MCF 10A (cell line): ENCODE data around the gene ROBO3. TPM values are rescaled to one million over a fixed set of nuclear protein-coding genes. Genes with fewer than 3 reads are reported as not detected.

Experiments
- BruUV-seq: library from RNA; stranded (reverse); fragments of 400-500 nt; replicated peaks from 2 replicates; lab custom pipeline; 2021; lab: Mats Ljungman, UMichigan
- CTCF ChIA-PET: fragments of 300-600 bp; sonication (Branson Sonifier 250); formaldehyde crosslinking; extraction: SDS; loops from one replicate; lab custom pipeline; 2021; ENCODE audit warnings: antibody characterized with exemption, inconsistent platforms; lab: Yijun Ruan, JAX
- POLR2A ChIA-PET: fragments of 300-600, 350-650 bp; sonication (Branson Sonifier 250); formaldehyde crosslinking; extraction: SDS; loops from one replicate; lab custom pipeline; 2020; ENCODE audit warnings: antibody characterized with exemption, inconsistent platforms; lab: Yijun Ruan, JAX
- DNase-seq: peaks from one replicate; pipeline ENCODE4 v3.0.0-alpha.2; 2018; ENCODE audit not compliant: unreplicated experiment
- H3K27ac Mint-ChIP-seq: one replicate; pipeline ENCODE4 v1.8.0; 2022; ENCODE audit warnings: mild to moderate bottlenecking, low read depth, mixed read lengths; ENCODE audit not compliant: unreplicated experiment
- H3K27me3 Mint-ChIP-seq: one replicate; pipeline ENCODE4 v1.8.0; 2022; ENCODE audit warnings: mixed read lengths; ENCODE audit not compliant: insufficient read depth, unreplicated experiment
- H3K36me3 Mint-ChIP-seq: one replicate; pipeline ENCODE4 v1.8.0; 2022; ENCODE audit warnings: mild to moderate bottlenecking, moderate library complexity, mixed read lengths; ENCODE audit not compliant: insufficient read depth, unreplicated experiment
- H3K4me1 Mint-ChIP-seq: one replicate; pipeline ENCODE4 v1.8.0; 2022; ENCODE audit warnings: mixed read lengths; ENCODE audit not compliant: insufficient read depth, unreplicated experiment
- H3K4me3 Mint-ChIP-seq: one replicate; pipeline ENCODE4 v1.8.0; 2022; ENCODE audit warnings: mild to moderate bottlenecking, moderate library complexity, mixed read lengths; ENCODE audit not compliant: unreplicated experiment
- H3K9me3 Mint-ChIP-seq: one replicate; pipeline ENCODE4 v1.8.0; 2022; ENCODE audit warnings: mixed read lengths; ENCODE audit not compliant: unreplicated experiment
- intact Hi-C: fragments of 100-400 bp; cut with micrococcal nuclease; formaldehyde crosslinking; loops from 2 replicates; pipeline ENCODE4 v1.14.1; 2022
- total RNA-seq: library from RNA; stranded (reverse); gene quantifications from 2 replicates; pipeline ENCODE4 v1.2.3, GENCODE V29; 2022
- TF ChIP-seq, protein P1 (sequence below): fragments of 200-600 bp; IDR thresholded peaks from one replicate; pipeline ENCODE4 v1.8.0; 2022; ENCODE audit warnings: antibody characterized with exemption, mild to moderate bottlenecking; ENCODE audit not compliant: unreplicated experiment

ROBO3 gene
- total RNA-seq, 1 experiment from 2014 or later = 117 TPM

DNA sequence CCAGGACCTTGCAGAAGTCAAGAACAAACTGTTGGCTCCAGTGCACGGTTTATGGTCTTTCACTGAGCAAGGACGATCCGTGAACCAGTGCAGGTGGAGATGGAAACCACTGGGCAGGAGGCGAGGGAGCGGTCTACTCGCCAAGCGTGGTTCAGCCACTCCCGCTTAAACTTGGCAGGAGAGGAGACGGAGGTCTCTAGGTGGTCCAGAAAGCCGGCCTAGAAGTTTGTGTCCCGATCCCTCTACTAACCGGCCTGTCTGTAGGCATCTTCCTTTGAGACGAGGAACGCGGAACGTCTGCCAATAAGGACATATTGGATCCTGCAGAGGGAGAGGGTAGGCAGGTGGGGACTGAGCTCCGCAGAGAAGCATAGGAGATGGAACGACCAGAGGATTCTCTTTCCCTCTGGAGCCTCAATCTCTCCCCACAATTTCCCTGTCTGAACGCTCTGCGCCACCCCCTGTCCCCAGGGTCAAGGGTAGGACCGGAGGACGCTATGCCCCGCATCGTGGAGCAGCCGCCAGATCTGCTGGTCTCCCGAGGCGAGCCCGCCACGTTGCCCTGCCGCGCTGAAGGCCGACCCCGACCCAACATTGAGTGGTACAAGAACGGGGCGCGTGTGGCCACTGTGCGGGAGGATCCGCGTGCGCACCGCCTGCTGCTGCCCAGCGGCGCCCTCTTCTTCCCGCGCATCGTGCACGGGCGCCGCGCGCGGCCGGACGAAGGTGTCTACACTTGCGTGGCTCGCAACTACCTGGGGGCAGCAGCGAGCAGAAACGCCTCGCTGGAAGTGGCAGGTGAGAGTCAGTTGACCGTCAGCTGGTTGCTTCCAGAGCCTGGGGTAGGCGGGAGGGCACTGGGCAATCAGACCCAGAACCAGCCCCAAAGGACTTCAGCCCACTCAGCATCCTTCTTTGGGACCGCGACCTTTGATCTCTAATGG lies 3.4 kb downstream of the ROBO3 start:
- no TSS peak for BruUV-seq
- Mint-ChIP-seq H3K4me3 (no peak overlapping the region), H3K9me3 (no peaks in the 10 kb centered on the region), H3K27ac (no peak overlapping the region), H3K36me3 (no peaks in the 10 kb centered on the region), H3K4me1 (no peaks in the 10 kb centered on the region), H3K27me3 (peaks cover 85% of the 10 kb centered on the region)
- ChIA-PET POLR2A (no interaction called here), CTCF (interaction anchor here (0.6 to 0.7 kb wide), 3 partner anchors 35 to 421 kb away, joined by 3 to 6 read pairs (median 4); no protein-coding TSS in a partner anchor)
- intact Hi-C loops = no loop called here
- TF ChIP-seq, protein P1, sequence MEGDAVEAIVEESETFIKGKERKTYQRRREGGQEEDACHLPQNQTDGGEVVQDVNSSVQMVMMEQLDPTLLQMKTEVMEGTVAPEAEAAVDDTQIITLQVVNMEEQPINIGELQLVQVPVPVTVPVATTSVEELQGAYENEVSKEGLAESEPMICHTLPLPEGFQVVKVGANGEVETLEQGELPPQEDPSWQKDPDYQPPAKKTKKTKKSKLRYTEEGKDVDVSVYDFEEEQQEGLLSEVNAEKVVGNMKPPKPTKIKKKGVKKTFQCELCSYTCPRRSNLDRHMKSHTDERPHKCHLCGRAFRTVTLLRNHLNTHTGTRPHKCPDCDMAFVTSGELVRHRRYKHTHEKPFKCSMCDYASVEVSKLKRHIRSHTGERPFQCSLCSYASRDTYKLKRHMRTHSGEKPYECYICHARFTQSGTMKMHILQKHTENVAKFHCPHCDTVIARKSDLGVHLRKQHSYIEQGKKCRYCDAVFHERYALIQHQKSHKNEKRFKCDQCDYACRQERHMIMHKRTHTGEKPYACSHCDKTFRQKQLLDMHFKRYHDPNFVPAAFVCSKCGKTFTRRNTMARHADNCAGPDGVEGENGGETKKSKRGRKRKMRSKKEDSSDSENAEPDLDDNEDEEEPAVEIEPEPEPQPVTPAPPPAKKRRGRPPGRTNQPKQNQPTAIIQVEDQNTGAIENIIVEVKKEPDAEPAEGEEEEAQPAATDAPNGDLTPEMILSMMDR = no peak
- no peak for DNase-seq

- Mint-ChIP-seq H3K4me3 (no peak overlapping the region), H3K9me3 (no peaks in the 10 kb centered on the region), H3K27ac (no peak overlapping the region), H3K4me1 (no peaks in the 10 kb centered on the region), H3K36me3 (no peaks in the 10 kb centered on the region), H3K27me3 (peaks cover 87% of the 10 kb centered on the region)
- intact Hi-C loops = no loop called here
- CTCF ChIA-PET = interaction anchor here (0.6 to 0.9 kb wide), 5 partner anchors 22 to 422 kb away, joined by 3 to 4 read pairs (median 3); no protein-coding TSS in a partner anchor
- BruUV-seq = no TSS peak
- POLR2A ChIA-PET = no interaction called here
- TF ChIP-seq, protein P1 = no peak
- DNase-seq = no peak
Measured at GRCh38 chr11:124869331-124869730, 4.1 kb downstream of the ROBO3 start.

DNA sequence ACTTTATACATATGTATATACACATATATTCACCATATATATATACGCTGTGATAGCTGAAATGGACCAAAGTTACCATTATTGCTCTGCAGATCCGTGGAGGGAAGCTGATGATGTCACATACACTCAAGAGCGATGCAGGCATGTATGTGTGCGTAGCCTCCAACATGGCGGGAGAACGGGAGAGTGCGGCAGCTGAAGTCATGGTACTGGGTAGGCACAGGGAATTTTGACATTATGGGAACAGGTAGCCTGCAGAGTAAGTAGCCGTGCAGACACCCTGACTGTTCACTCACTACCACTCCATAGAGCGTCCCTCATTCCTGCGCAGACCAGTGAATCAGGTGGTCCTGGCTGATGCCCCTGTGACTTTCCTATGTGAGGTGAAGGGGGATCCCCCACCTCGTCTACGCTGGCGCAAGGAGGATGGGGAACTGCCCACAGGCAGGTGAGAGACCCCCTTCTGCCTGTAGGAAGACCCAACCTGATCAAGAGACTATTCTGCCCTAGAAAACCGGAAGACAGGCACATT lies 4.7 kb downstream of the ROBO3 start:
- no peak for DNase-seq
- ChIA-PET CTCF (interaction anchor here (0.6 to 0.9 kb wide), 4 partner anchors 23 to 422 kb away, joined by 3 to 4 read pairs (median 4); no protein-coding TSS in a partner anchor), POLR2A (no interaction called here)
- intact Hi-C loops = no loop called here
- Mint-ChIP-seq H3K9me3 (no peaks in the 10 kb centered on the region), H3K27me3 (peaks cover 82% of the 10 kb centered on the region), H3K27ac (no peak overlapping the region), H3K4me1 (no peaks in the 10 kb centered on the region), H3K36me3 (no peaks in the 10 kb centered on the region), H3K4me3 (no peak overlapping the region)
- no TSS peak for BruUV-seq
- TF ChIP-seq, protein P1 = no peak

DNA sequence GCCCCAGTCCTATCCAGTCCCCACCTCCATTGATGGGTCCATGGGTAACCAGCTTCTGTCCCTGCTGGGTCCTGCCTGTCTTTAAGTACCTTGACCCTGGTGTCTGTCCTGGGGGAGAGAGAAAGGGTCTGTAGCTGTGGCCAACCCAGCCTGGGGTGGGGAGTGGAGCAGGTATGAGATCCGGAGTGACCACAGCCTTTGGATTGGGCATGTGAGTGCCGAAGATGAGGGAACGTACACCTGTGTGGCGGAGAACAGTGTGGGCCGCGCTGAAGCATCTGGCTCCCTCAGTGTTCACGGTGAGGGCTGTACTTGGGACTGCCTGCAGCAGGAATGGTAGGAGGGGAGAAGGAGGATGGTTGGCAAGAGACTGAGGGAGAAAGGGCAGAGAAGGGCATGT lies 5.2 kb downstream of the ROBO3 start:
- H3K27ac Mint-ChIP-seq = no peak overlapping the region
- DNase-seq = no peak
- no peak overlapping the region for H3K4me3 Mint-ChIP-seq
- peaks cover 77% of the 10 kb centered on the region for H3K27me3 Mint-ChIP-seq
- CTCF ChIA-PET = interaction anchor here (0.6 to 1.5 kb wide), 4 partner anchors 24 to 323 kb away, joined by 3 to 4 read pairs (median 4); no protein-coding TSS in a partner anchor
- intact Hi-C loops = no loop called here
- H3K9me3 Mint-ChIP-seq = no peaks in the 10 kb centered on the region
- TF ChIP-seq, protein P1 = no peak
- no peaks in the 10 kb centered on the region for H3K36me3 Mint-ChIP-seq
- POLR2A ChIA-PET = no interaction called here
- peaks cover 2% of the 10 kb centered on the region for H3K4me1 Mint-ChIP-seq
- no TSS peak for BruUV-seq
